Lung (tissue), 12 donors: ENCODE data around the gene CX3CL1. TPM values are rescaled to one million over a fixed set of nuclear protein-coding genes. Genes with fewer than 3 reads are reported as not detected.

Experiments used
- ATAC-seq: fragments of 200-7000 bp; cut with Tn5 transposase; one replicate; pipeline ENCODE4 v1.9.1; 2020; ENCODE audit warnings: moderate number of reproducible peaks; ENCODE audit not compliant: insufficient read depth, low FRiP score
- DNase-seq, 3 donors: peaks; one replicate each; pipeline ENCODE4 v3.0.0-alpha.2; 2013 to 2017
- H3K27ac ChIP-seq, 2 donors: one replicate each; pipeline ENCODE4 v1.5.1; 2013; ENCODE audit warnings: mild to moderate bottlenecking in 2 of 2, moderate library complexity in 2 of 2, control low read depth in 1 of 2, inconsistent platforms in 1 of 2, low read depth in 1 of 2, low read length in 1 of 2
- H3K27me3 ChIP-seq, 3 donors: one replicate each; pipeline ENCODE4 v1.5.1; 2013; ENCODE audit warnings: low read length in 2 of 3; ENCODE audit not compliant: control insufficient read depth in 3 of 3, insufficient read depth in 3 of 3
- H3K36me3 ChIP-seq, 4 donors: one replicate each; pipeline ENCODE4 v1.5.1; 2013; ENCODE audit warnings: low read length in 4 of 4, mild to moderate bottlenecking in 1 of 4, moderate library complexity in 1 of 4; ENCODE audit not compliant: control insufficient read depth in 4 of 4, insufficient read depth in 4 of 4
- H3K4me1 ChIP-seq, 5 donors: one replicate each; pipeline ENCODE4 v1.5.1; 2013; ENCODE audit warnings: low read length in 5 of 5, mild to moderate bottlenecking in 2 of 5, moderate library complexity in 1 of 5; ENCODE audit not compliant: control insufficient read depth in 5 of 5, insufficient read depth in 5 of 5
- H3K4me3 ChIP-seq: one replicate; pipeline ENCODE4 v1.5.1; 2013; ENCODE audit warnings: mild to moderate bottlenecking, control low read depth, moderate library complexity
- H3K9ac ChIP-seq, 2 donors: one replicate each; pipeline ENCODE4 v1.5.1; 2013; ENCODE audit warnings: low read length in 2 of 2, control low read depth in 1 of 2; ENCODE audit not compliant: insufficient read depth in 1 of 2
- H3K9me3 ChIP-seq, 4 donors: one replicate each; pipeline ENCODE4 v1.5.1; 2013; ENCODE audit warnings: low read length in 3 of 4, mild to moderate bottlenecking in 1 of 4, moderate library complexity in 1 of 4; ENCODE audit not compliant: control insufficient read depth in 4 of 4, insufficient read depth in 3 of 4
- CTCF ChIP-seq: IDR thresholded peaks from 2 replicates; pipeline ENCODE4 v1.5.1; 2012; ENCODE audit warnings: mild to moderate bottlenecking; ENCODE audit errors: control extremely low read depth, extremely low read depth
- WGBS, 2 donors: extraction: QIAGEN DNeasy Blood & Tissue Kit; methylation state at CpG; one replicate each; pipeline ENCODE4 v1.1.7; 2013; 5-methylcytosine and 5-hydroxymethylcytosine counted together
- polyA plus RNA-seq, 2 donors: library from polyadenylated mRNA; stranded (reverse); fragments of 200-250 nt; gene quantifications; one replicate each; pipeline ENCODE4 v1.2.1, GENCODE V29; 2013
- total RNA-seq, 2 donors: library from RNA; depleted of rRNA in 1 of 2; stranded (reverse); fragments of >200 nt in 1 of 2; gene quantifications; one replicate each; pipeline ENCODE4 v1.2.1, GENCODE V29; 2014 to 2021
- donor health status: control.
- donor health status: control.
- donor health status: Bipolar disorder and iron deficiency.
- donor health status: healthy.
- donor health status: DM: yes; HTN: yes; CAD: no.

Gene CX3CL1
- total and polyA plus RNA-seq, 4 donors: 22.8 to 58.6 (median 31.7) TPM

GRCh38 chr16:57386381-57386951, 14.2 kb downstream of the CX3CL1 start:
- Histone ChIP-seq H3K27me3 (no peaks in the 10 kb centered on the region), H3K27ac (no peak overlapping the region), H3K36me3 (peaks cover 0 to 8% (median 0%) of the 10 kb centered on the region in 4 donors), H3K4me3 (no peak overlapping the region), H3K9me3 (no peaks in the 10 kb centered on the region), H3K4me1 (peaks cover 0 to 18% (median 5%) of the 10 kb centered on the region in 5 donors), H3K9ac (no peak overlapping the region)
- DNase-seq: peak in 2 of 3 donors; percentile 42 to 69
- 86 to 89% methylated on average over 5 of the region's 5 CpGs for WGBS, 2 donors
- no peak for TF ChIP-seq CTCF
- no peak for ATAC-seq

GRCh38 chr16:57387598-57388354, 15.5 kb downstream of the CX3CL1 start:
- 82% methylated on average over 3 of the region's 3 CpGs for WGBS, 2 donors

GRCh38 chr16:57388359-57389086, 16.2 kb downstream of the CX3CL1 start:
- Histone ChIP-seq H3K27ac (peak overlapping the region in 1 of 2 donors; percentile 30), H3K9me3 (no peaks in the 10 kb centered on the region), H3K27me3 (no peaks in the 10 kb centered on the region), H3K36me3 (no peaks in the 10 kb centered on the region), H3K9ac (no peak overlapping the region), H3K4me3 (no peak overlapping the region), H3K4me1 (peaks cover 0 to 18% (median 4%) of the 10 kb centered on the region in 5 donors)
- 55 to 70% methylated on average over 7 of the region's 7 CpGs for WGBS, 2 donors
- DNase-seq (no peak), ATAC-seq (no peak)
- no peak for TF ChIP-seq CTCF

More at GRCh38 chr16:57387598-57388354, 15.5 kb downstream of the CX3CL1 start:
- Histone ChIP-seq H3K27ac (peak overlapping the region in 1 of 2 donors; percentile 30), H3K9ac (no peak overlapping the region), H3K4me1 (peaks cover 0 to 18% (median 5%) of the 10 kb centered on the region in 5 donors), H3K4me3 (no peak overlapping the region), H3K27me3 (no peaks in the 10 kb centered on the region), H3K36me3 (peaks cover 0 to 2% (median 0%) of the 10 kb centered on the region in 4 donors), H3K9me3 (no peaks in the 10 kb centered on the region)
- ATAC-seq (no peak), DNase-seq (no peak)
- TF ChIP-seq CTCF: no peak
